Kidney epithelial cell (primary cell): ENCODE measurements around the gene AKAP13. TPM values are rescaled to one million over a fixed set of nuclear protein-coding genes. Genes with fewer than 3 reads are reported as not detected.

Experiments used
- DNase-seq: peaks from one replicate; pipeline ENCODE4 v3.0.0-alpha.2; 2010; ENCODE audit warnings: low read depth
- H3K27me3 ChIP-seq: 2 replicates; pipeline ENCODE4 v1.6.0; 2011; ENCODE audit warnings: low read length; ENCODE audit not compliant: control insufficient read depth, insufficient read depth
- H3K36me3 ChIP-seq: 2 replicates; pipeline ENCODE4 v1.5.1; 2011; ENCODE audit warnings: low read length; ENCODE audit not compliant: control insufficient read depth, insufficient read depth
- H3K4me3 ChIP-seq: 2 replicates; pipeline ENCODE4 v1.5.1; 2011; ENCODE audit warnings: low read depth, mild to moderate bottlenecking, control low read depth, low read length
- CTCF ChIP-seq: IDR thresholded peaks from 2 replicates; pipeline ENCODE4 v1.5.1; 2011; ENCODE audit warnings: mild to moderate bottlenecking, moderate library complexity, low read length, control low read depth, inconsistent platforms; ENCODE audit not compliant: insufficient read depth, poor library complexity, severe bottlenecking
- total RNA-seq: library from RNA; depleted of rRNA; stranded (reverse); fragments of >200 nt; gene quantifications from 2 replicates; pipeline ENCODE4 v1.2.3, GENCODE V29; 2015

The AKAP13 gene
- total RNA-seq, 1 donor from 2014 or later, result 54.0 TPM

GRCh38 chr15:85622221-85622831 is 241.9 kb downstream of the AKAP13 start:
- TF ChIP-seq CTCF, result no peak
- DNase-seq, result no peak
- Histone ChIP-seq H3K4me3 (no peak overlapping the region), H3K36me3 (no peaks in the 10 kb centered on the region), H3K27me3 (no peaks in the 10 kb centered on the region)

- H3K27me3 ChIP-seq, result no peaks in the 10 kb centered on the region
- no peaks in the 10 kb centered on the region for H3K36me3 ChIP-seq
- no peak for DNase-seq
- no peak for TF ChIP-seq CTCF
- no peak overlapping the region for H3K4me3 ChIP-seq
Measured at GRCh38 chr15:85623315-85624049, 243.1 kb downstream of the AKAP13 start.

- no peak overlapping the region for H3K4me3 ChIP-seq
- no peak for TF ChIP-seq CTCF
- DNase-seq, result no peak
- H3K27me3 ChIP-seq, result no peaks in the 10 kb centered on the region
- H3K36me3 ChIP-seq, result no peaks in the 10 kb centered on the region
Measured at GRCh38 chr15:85624291-85624801, 243.9 kb downstream of the AKAP13 start.

- Histone ChIP-seq H3K36me3 (no peaks in the 10 kb centered on the region), H3K4me3 (no peak overlapping the region), H3K27me3 (no peaks in the 10 kb centered on the region)
- TF ChIP-seq CTCF, result no peak
- no peak for DNase-seq
Measured at GRCh38 chr15:85625166-85625830, 244.9 kb downstream of the AKAP13 start.

GRCh38 chr15:85625856-85626255 is 245.5 kb downstream of the AKAP13 start:
- DNase-seq, result no peak

More at GRCh38 chr15:85625856-85626255, 245.5 kb downstream of the AKAP13 start:
- no peaks in the 10 kb centered on the region for H3K36me3 ChIP-seq
- H3K27me3 ChIP-seq, result no peaks in the 10 kb centered on the region
- no peak for TF ChIP-seq CTCF
- no peak overlapping the region for H3K4me3 ChIP-seq
